IgD-negative memory B cell (primary cell): ENCODE measurements around the gene DHX38. TPM values are rescaled to one million over a fixed set of nuclear protein-coding genes. Genes with fewer than 3 reads are reported as not detected.

Experiments used
- H3K27ac Mint-ChIP-seq, 3 donors: one replicate each; pipeline ENCODE4 v1.8.0; 2020 to 2022; ENCODE audit warnings: mild to moderate bottlenecking in 3 of 3, mixed read lengths in 3 of 3, moderate library complexity in 1 of 3
- H3K27me3 Mint-ChIP-seq: one replicate; pipeline ENCODE4 v1.8.0; 2021; ENCODE audit warnings: mixed read lengths
- H3K36me3 Mint-ChIP-seq: one replicate; pipeline ENCODE4 v1.8.0; 2020; ENCODE audit warnings: mild to moderate bottlenecking, mixed read lengths
- H3K4me1 Mint-ChIP-seq, 3 donors: one replicate each; pipeline ENCODE4 v1.8.0; 2020 to 2022; ENCODE audit warnings: mixed read lengths in 3 of 3, mild to moderate bottlenecking in 1 of 3
- H3K4me3 Mint-ChIP-seq, 4 donors: one replicate each; pipeline ENCODE4 v1.8.0; 2020 to 2022; ENCODE audit warnings: mild to moderate bottlenecking in 4 of 4, mixed read lengths in 4 of 4, moderate library complexity in 3 of 4
- H3K9me3 Mint-ChIP-seq, 3 donors: one replicate each; pipeline ENCODE4 v1.8.0; 2020 to 2021; ENCODE audit warnings: mixed read lengths in 3 of 3, mild to moderate bottlenecking in 1 of 3
- polyA plus RNA-seq: library from polyadenylated mRNA; unstranded; fragments of 300-500 nt; fragmentation: Illumina TruSeq; gene quantifications from one replicate; pipeline ENCODE4 v1.2.3, GENCODE V29; 2021

DHX38 gene
- polyA plus RNA-seq, 1 donor from 2014 or later: 29.9 TPM

DNA sequence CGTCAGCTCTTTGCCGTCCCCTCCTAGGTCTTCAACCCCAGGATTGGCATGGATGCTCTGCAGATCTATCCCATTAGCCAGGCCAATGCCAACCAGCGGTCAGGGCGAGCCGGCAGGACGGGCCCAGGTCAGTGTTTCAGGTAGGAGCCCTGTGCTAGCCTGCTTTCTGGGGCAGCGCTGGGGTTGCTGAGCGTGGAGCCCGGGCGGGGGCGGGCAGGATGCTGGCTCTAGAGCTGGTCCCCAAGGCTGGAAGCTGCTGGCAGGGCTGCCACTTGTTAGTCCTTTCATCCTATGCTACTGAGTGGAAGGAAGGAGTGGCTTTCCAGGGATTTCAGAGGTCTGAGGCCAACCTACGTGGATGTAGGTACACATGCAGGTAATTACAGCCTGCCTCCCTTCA is 12.3 kb downstream of the DHX38 start:
- no peak overlapping the region for H3K4me3 Mint-ChIP-seq
- H3K9me3 Mint-ChIP-seq: no peaks in the 10 kb centered on the region
- H3K36me3 Mint-ChIP-seq: peaks cover 7% of the 10 kb centered on the region
- H3K27me3 Mint-ChIP-seq: no peaks in the 10 kb centered on the region
- peaks cover 0 to 4% (median 2%) of the 10 kb centered on the region in 3 donors for H3K4me1 Mint-ChIP-seq
- no peak overlapping the region for H3K27ac Mint-ChIP-seq

DNA sequence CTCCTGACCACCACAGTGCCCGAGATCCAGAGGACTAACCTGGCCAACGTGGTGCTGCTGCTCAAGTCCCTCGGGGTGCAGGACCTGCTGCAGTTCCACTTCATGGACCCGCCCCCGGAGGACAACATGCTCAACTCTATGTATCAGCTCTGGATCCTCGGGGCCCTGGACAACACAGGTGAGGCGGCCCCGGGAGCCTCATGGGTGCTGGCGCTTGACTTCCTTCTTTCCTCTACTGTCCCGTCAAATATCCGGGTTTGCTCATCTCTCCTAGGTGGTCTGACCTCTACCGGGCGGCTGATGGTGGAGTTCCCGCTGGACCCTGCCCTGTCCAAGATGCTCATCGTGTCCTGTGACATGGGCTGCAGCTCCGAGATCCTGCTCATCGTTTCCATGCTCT is 13.7 kb downstream of the DHX38 start:
- Mint-ChIP-seq H3K9me3 (no peaks in the 10 kb centered on the region), H3K27ac (no peak overlapping the region), H3K4me1 (peaks cover 0 to 2% (median 2%) of the 10 kb centered on the region in 3 donors), H3K36me3 (peaks cover 8% of the 10 kb centered on the region), H3K4me3 (no peak overlapping the region), H3K27me3 (no peaks in the 10 kb centered on the region)

DNA sequence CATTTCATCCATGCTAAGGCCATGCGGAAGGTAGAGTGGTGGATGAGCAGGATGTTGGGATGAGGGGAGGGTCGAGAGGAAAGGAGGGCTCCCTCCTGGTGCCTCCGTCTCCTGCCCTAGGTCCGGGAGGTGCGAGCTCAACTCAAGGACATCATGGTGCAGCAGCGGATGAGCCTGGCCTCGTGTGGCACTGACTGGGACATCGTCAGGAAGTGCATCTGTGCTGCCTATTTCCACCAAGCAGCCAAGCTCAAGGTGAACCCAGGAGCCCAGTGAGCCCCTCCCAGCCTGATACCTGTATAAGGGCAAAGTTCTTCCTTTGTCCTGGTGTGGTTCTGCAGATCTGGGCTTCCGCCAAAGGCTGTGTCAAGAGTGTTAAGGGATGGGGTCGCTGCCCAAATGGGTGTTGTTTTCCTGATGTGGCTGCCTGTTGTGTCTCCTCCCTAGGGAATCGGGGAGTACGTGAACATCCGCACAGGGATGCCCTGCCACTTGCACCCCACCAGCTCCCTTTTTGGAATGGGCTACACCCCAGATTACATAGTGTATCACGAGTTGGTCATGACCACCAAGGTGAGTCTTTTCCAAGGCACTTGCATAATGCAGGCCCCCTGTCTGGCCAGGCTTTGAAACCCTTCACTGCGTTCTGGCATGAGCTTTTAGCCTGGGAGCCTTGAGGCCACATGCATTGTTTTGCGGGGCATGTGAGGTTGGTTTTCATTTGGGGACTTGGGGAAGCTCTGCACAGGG is 14.9 kb downstream of the DHX38 start:
- Mint-ChIP-seq H3K9me3 (no peaks in the 10 kb centered on the region), H3K36me3 (peaks cover 9% of the 10 kb centered on the region), H3K27ac (no peak overlapping the region), H3K4me1 (no peaks in the 10 kb centered on the region), H3K27me3 (no peaks in the 10 kb centered on the region), H3K4me3 (no peak overlapping the region)

DNA sequence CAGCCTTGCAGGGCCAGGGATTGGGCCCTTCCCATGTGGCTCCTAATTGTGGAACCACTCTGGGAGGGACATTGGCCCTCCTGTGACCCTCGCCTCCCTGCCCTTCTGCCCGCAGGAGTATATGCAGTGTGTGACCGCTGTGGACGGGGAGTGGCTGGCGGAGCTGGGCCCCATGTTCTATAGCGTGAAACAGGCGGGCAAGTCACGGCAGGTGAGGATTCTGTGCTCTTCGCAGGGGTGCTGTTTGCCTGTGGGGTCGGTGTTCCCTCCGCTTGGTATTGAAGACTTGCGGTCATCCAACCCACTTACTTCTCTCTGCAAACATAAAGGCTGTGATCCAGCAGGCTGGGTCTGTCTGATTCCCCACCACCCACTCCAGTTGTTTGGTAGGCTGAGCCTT is 15.7 kb downstream of the DHX38 start:
- H3K4me3 Mint-ChIP-seq: no peak overlapping the region

DNA sequence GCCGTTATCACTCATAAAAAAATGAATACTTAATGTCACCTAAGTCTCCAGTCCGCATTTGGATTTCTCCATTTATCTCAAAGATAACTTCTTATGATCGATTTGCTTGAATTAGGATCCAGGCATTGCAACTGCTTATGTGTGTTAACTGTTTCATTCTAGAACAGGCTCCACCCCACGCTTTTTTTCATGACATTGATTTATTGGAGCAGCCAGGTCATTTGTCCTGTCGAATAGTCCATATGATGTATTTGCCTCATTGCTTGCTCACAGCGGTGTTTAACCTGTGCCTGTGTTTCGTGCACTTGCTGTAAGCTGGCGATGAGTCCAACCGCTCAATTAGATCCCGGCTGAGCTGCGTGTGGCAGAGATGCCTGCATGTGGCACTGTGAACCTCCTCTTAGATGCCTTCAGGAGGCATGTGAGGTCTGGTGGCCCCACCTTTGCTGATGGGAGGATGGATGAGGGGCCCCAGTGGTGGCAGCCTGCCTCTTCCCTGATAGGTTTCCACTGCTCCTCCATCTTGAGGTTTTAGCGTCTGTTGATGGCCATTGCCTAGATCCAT is 16.4 kb downstream of the DHX38 start:
- Mint-ChIP-seq H3K9me3 (no peaks in the 10 kb centered on the region), H3K4me1 (peaks cover 0 to 1% (median 0%) of the 10 kb centered on the region in 3 donors), H3K36me3 (peaks cover 9% of the 10 kb centered on the region), H3K27me3 (no peaks in the 10 kb centered on the region), H3K4me3 (no peak overlapping the region), H3K27ac (peak overlapping the region in 1 of 3 donors; percentile 14)

More for the DNA sequence above, 15.7 kb downstream of the DHX38 start:
- no peaks in the 10 kb centered on the region for H3K9me3 Mint-ChIP-seq
- no peaks in the 10 kb centered on the region for H3K27me3 Mint-ChIP-seq
- peaks cover 0 to 1% (median 0%) of the 10 kb centered on the region in 3 donors for H3K4me1 Mint-ChIP-seq
- H3K36me3 Mint-ChIP-seq: peaks cover 9% of the 10 kb centered on the region
- H3K27ac Mint-ChIP-seq: no peak overlapping the region

DNA sequence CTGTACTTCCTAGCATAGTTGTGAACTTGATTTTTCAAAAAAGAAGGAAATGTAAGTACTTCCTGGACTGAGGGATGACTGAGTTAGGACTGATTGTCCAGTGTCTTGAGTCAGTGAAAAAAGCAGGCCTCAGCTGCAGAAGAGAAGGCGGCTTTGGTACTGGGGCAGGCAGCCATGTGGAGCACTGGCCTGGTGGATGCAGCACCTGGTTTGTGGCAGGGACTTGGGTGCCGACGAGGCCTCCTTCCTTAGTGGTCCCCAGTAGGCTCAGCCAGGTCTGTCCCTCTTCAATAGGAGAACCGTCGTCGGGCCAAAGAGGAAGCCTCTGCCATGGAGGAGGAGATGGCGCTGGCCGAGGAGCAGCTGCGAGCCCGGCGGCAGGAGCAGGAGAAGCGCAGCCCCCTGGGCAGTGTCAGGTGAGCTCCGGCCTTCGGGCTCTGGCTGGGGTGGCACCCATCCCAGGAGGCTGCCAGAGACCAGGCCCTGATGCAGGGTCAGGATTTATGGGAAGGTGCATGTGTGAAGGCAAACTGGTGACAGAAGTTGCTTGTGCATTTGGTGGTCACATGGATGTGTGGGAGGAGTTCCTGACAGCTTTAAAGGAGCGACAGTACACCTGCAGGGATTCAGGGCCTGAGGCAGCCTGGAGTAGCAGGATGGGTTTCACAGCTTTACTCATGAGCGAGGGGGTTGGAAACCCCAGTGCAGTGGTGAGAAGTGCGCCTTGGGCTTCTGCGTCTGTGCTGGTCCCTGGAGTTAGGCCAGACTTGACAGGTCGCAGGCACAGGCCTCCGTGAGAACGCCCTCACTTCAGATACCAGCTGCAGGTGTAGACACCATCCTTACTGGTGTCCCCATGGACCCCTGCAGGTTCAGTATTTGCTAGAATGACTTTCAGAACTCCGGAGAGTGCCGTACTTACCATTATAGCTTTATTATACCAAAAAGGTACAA is 17.3 kb downstream of the DHX38 start:
- peaks cover 9% of the 10 kb centered on the region for H3K36me3 Mint-ChIP-seq
- peaks cover 0 to 1% (median 0%) of the 10 kb centered on the region in 3 donors for H3K4me1 Mint-ChIP-seq
- H3K27ac Mint-ChIP-seq: peak overlapping the region in 1 of 3 donors; percentile 23
- no peaks in the 10 kb centered on the region for H3K9me3 Mint-ChIP-seq
- H3K27me3 Mint-ChIP-seq: no peaks in the 10 kb centered on the region
- H3K4me3 Mint-ChIP-seq: no peak overlapping the region

DNA sequence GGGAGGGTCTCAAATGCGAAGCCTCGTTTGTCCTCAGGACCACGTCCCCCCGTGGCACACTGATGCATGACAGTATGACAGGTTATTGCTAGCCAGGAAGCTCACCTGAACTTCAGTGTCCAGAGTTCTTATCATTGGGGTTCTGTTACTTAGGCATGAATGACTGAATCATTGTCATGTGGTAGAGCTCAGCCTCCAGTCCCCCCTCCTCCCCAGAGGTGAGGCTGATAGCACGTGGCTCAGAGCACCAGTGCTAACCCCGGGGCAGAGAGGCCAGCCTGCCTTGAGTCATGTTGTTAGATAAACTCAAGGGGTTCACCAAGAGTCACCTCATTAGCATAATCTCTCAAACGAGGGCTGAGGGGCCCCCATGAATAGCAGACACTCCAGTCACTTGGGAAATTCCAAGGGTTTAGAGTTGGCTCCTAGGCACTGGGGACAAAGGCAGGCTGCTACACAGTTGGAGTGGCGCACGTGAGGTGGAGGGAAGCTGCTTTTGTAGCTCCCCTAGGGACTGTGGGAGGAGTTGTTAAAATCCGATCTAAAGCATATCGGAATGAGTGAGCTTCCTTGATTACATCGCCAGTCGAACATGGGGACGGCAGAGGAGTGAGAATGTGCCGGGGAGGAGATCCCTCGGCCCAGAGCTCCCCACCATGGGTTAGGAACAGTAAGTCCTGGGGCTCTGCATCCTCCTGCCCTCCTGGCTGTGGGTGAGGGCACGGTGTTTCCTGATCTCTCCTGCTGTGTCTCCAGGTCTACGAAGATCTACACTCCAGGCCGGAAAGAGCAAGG is 18.2 kb downstream of the DHX38 start:
- peaks cover 0 to 1% (median 0%) of the 10 kb centered on the region in 3 donors for H3K4me1 Mint-ChIP-seq
- H3K36me3 Mint-ChIP-seq: peaks cover 11% of the 10 kb centered on the region
- H3K4me3 Mint-ChIP-seq: no peak overlapping the region
- H3K9me3 Mint-ChIP-seq: no peaks in the 10 kb centered on the region
- H3K27ac Mint-ChIP-seq: no peak overlapping the region
- no peaks in the 10 kb centered on the region for H3K27me3 Mint-ChIP-seq

DNA sequence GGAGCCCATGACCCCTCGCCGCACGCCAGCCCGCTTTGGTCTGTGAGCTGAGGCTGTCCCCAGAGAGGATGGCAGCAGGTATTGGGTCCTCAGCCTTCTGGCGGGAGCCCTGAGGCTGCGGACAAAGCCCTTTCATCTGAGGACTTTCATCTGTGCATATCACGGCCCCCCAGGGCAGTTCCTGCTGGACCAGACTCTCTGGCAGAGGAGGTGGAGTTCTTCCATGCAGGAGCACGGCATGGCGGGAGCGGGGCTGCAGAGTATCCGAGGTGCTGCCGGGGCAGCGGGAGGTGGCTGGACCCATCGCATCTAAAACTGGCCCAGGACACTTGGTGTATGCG is 18.8 kb downstream of the DHX38 start:
- no peaks in the 10 kb centered on the region for H3K27me3 Mint-ChIP-seq
- peaks cover 10% of the 10 kb centered on the region for H3K36me3 Mint-ChIP-seq

DNA sequence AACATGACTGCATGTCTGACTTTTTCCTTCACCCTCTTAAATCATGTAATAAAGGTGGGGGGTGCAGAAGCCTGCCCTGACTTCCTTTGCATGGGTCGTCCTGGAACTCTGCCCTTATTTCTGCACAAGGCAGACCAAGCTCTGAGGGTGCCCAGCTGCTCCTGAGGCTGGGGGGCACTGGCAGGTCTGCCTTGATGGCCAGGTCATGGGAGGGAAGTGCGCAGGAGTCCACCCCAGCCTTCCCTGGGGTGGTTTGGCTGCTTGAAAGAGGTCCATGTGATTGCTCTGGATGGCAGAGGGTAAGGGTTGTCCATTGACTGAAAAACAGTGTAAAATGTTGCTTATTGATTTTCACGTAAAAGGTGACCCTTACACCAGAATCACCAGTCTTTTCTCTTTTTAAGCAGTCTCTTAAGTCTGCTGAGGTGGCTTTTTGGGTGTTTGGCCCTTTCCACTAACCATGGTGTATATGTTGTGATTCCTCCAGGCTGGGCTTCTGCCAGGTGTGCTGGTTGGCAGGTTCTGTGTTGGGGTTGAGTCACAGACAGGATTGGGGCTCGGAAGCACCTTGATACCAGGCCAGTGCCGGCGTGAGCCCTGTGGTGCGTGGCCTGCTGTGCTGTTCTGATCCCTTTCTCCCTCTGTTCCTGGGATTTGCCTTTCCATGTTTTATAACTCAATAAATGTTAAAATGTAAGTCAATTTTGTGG is 19.4 kb downstream of the DHX38 start:
- H3K4me1 Mint-ChIP-seq: peaks cover 0 to 1% (median 0%) of the 10 kb centered on the region in 3 donors
- H3K9me3 Mint-ChIP-seq: no peaks in the 10 kb centered on the region
- no peaks in the 10 kb centered on the region for H3K27me3 Mint-ChIP-seq
- peaks cover 8% of the 10 kb centered on the region for H3K36me3 Mint-ChIP-seq
- no peak overlapping the region for H3K4me3 Mint-ChIP-seq
- no peak overlapping the region for H3K27ac Mint-ChIP-seq

More for the DNA sequence above, 18.8 kb downstream of the DHX38 start:
- Mint-ChIP-seq H3K9me3 (no peaks in the 10 kb centered on the region), H3K27ac (no peak overlapping the region), H3K4me1 (peaks cover 0 to 1% (median 0%) of the 10 kb centered on the region in 3 donors), H3K4me3 (no peak overlapping the region)

DNA sequence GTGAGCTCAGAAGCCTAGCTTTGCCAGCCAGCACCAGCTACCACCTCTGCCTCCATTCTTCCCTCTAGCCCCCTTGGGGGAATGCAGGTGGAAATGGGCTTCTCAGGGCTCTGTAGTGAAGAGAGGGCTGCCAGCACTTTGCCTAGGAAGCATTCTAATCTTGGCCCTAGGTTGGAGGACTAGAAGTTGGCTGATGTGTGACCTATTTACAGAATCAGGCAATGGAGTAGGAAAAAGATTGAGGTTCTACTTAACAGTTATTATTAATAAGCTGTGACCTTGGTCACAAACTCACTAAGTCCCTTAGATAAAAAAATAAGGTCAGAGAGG is 19.9 kb downstream of the DHX38 start:
- no peaks in the 10 kb centered on the region for H3K9me3 Mint-ChIP-seq
- no peak overlapping the region for H3K4me3 Mint-ChIP-seq
- H3K27ac Mint-ChIP-seq: no peak overlapping the region
- H3K36me3 Mint-ChIP-seq: peaks cover 8% of the 10 kb centered on the region
- peaks cover 0 to 1% (median 0%) of the 10 kb centered on the region in 3 donors for H3K4me1 Mint-ChIP-seq
- no peaks in the 10 kb centered on the region for H3K27me3 Mint-ChIP-seq

DNA sequence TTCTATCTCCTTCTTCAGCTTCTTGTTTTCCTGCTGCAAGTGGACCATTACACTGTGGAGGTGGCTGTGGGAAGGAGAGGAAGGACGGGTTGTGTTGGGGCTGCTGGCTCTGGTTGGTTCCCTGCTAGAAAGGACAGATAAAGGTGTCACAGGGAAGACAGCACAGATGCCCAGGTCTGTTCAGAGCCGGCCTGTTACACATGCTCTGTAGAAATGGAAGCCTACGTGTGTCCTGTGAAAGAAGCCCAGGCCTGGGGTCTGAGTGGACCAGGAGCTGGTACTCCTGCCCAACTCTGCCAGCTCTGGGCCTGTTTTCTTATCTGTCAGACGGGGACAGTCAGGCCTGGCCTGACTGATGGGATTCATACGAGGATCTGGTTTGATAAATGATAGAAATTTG is 26.4 kb downstream of the DHX38 start:
- Mint-ChIP-seq H3K4me1 (no peaks in the 10 kb centered on the region), H3K27ac (no peak overlapping the region), H3K4me3 (no peak overlapping the region), H3K27me3 (no peaks in the 10 kb centered on the region), H3K9me3 (no peaks in the 10 kb centered on the region), H3K36me3 (peaks cover 4% of the 10 kb centered on the region)

DNA sequence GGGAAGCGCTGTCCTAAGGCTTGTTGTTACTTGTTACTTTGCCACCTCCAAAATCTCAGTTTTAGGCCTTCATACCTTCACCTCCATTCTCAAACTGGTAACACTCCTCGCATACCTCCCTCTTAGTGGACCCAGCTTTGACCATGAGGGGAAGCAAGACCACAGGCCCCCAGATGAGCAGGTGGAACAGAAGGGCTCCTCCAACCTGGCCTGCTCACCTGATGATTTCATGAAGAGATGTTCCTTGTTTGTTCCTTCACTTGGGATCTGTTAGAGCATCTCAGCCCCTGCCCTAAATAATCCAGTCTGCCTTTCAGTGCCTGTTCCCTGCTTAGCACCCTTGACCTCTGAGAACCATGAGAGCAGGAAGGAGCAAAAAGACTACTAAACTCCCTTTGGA is 28.7 kb downstream of the DHX38 start:
- no peak overlapping the region for H3K4me3 Mint-ChIP-seq
- no peak overlapping the region for H3K27ac Mint-ChIP-seq
- no peaks in the 10 kb centered on the region for H3K27me3 Mint-ChIP-seq
- H3K4me1 Mint-ChIP-seq: peaks cover 0 to 3% (median 0%) of the 10 kb centered on the region in 3 donors
- no peaks in the 10 kb centered on the region for H3K9me3 Mint-ChIP-seq
- H3K36me3 Mint-ChIP-seq: no peaks in the 10 kb centered on the region

DNA sequence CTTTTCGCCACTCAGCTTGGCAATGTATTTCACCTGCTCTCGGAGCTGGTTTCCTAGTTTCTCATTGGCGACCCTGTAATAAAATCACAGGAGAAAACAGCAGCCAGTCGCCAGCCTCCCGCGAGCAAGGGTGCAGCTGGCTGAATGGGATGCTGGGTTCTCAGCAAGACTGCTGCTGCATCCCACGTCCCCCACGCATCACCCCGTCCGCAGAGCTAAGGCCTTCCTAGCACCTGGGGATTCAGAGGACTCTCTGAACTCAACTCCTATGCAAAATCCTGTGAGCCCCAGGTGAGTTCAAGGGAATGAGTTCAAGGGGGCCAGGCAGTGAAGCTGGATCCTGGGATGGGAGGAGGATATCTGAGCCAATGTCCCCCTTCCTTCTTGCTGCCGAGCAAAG is 29.3 kb downstream of the DHX38 start:
- Mint-ChIP-seq H3K27ac (no peak overlapping the region), H3K4me3 (no peak overlapping the region), H3K27me3 (no peaks in the 10 kb centered on the region), H3K36me3 (no peaks in the 10 kb centered on the region), H3K9me3 (no peaks in the 10 kb centered on the region), H3K4me1 (peaks cover 0 to 3% (median 0%) of the 10 kb centered on the region in 3 donors)

DNA sequence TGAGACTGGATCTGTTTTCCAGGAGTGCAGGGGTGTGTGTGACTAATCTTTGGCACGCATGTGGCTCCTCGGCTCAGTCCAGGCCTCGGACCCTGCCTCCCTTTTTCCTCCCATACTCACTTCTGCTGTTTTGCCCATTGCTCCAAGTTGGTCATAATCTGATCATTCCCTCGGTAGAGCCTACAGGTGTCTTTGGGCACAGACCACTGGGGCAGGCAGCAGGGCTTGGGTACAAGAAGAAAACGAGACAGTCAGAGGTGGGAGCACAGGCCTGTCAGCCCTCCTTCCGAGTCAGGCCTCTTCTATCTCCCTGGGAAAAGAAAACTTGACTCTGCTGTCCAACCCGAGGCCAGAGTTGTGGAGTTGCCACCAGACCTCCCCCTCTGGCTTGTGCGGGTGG is 29.8 kb downstream of the DHX38 start:
- Mint-ChIP-seq H3K36me3 (peaks cover 2% of the 10 kb centered on the region), H3K4me3 (no peak overlapping the region), H3K27me3 (no peaks in the 10 kb centered on the region), H3K4me1 (peaks cover 0 to 3% (median 0%) of the 10 kb centered on the region in 3 donors), H3K27ac (peak overlapping the region in 1 of 3 donors; percentile 7), H3K9me3 (no peaks in the 10 kb centered on the region)
